Measurements from ENCODE around the gene DDX18.

- TF ChIP-seq CTCF (IDR thresholded peaks at IDR 0.05 in 8 of 11, conservative IDR thresholded peaks at IDR 0.05 in 3 of 11) (no peak), POLR2A (IDR thresholded peaks at IDR 0.05) (no peak)
Measured at GRCh38 chr2:117850015-117850414, 35.5 kb downstream of the DDX18 start.
